Naive thymus-derived CD4-positive, alpha-beta T cell (primary cell): ENCODE measurements around the gene SELENOO. TPM values are rescaled to one million over a fixed set of nuclear protein-coding genes. Genes with fewer than 3 reads are reported as not detected.

ENCODE experiments used
- ATAC-seq: fragments of 150-1000 bp; cut with Tn5 transposase; 2 replicates; pipeline ENCODE4 v1.10.0; 2021; ENCODE audit warnings: mild to moderate bottlenecking, moderate library complexity
- CTCF ChIA-PET: fragments of 350-600 bp; sonication (Branson Sonifier 250); formaldehyde crosslinking; loops from one replicate; lab custom pipeline; 2021; ENCODE audit warnings: antibody characterized with exemption; lab: Charles Lee
- POLR2A ChIA-PET: fragments of 350-600 bp; sonication (Branson Sonifier 250); formaldehyde crosslinking; loops from one replicate; lab custom pipeline; 2021; ENCODE audit warnings: antibody characterized with exemption, inconsistent platforms; lab: Charles Lee
- DNase-seq, 9 donors: peaks; one replicate each; pipeline versions ENCODE4 v3.0.0 to v3.0.0-alpha.2; 2020 to 2022; ENCODE audit warnings: mixed read lengths in 1 of 9
- H3K27ac ChIP-seq: one replicate; pipeline ENCODE4 v1.7.0; 2013; ENCODE audit warnings: mild to moderate bottlenecking, low read depth, low read length, moderate library complexity
- H3K27me3 ChIP-seq, 2 donors: one replicate each; pipeline ENCODE4 v1.7.0; 2013; ENCODE audit warnings: low read length in 2 of 2, mild to moderate bottlenecking in 2 of 2, moderate library complexity in 2 of 2; ENCODE audit not compliant: control insufficient read depth in 2 of 2, insufficient read depth in 2 of 2
- H3K36me3 ChIP-seq, 3 experiments: 1 replicate in 2 of 3; 2 replicates in 1 of 3; pipeline ENCODE4 v1.7.0; 2013; ENCODE audit warnings: low read length in 3 of 3, mild to moderate bottlenecking in 3 of 3, moderate library complexity in 1 of 3; ENCODE audit not compliant: insufficient read depth in 3 of 3, control insufficient read depth in 2 of 3
- H3K4me1 ChIP-seq, 2 donors: one replicate each; pipeline ENCODE4 v1.7.0; 2013; ENCODE audit warnings: low read length in 2 of 2, mild to moderate bottlenecking in 2 of 2, moderate library complexity in 1 of 2; ENCODE audit not compliant: control insufficient read depth in 2 of 2, insufficient read depth in 2 of 2
- H3K4me3 ChIP-seq: 2 replicates; pipeline ENCODE4 v1.7.0; 2013; ENCODE audit warnings: mild to moderate bottlenecking, low read length
- H3K9me3 ChIP-seq, 3 experiments: 1 replicate in 2 of 3; 2 replicates in 1 of 3; pipeline ENCODE4 v1.7.0; 2013; ENCODE audit warnings: low read length in 3 of 3; ENCODE audit not compliant: control insufficient read depth in 2 of 3
- H3K27ac Mint-ChIP-seq, 9 donors: one replicate each; pipeline ENCODE4 v1.8.0; 2020 to 2022; ENCODE audit warnings: mixed read lengths in 9 of 9, mild to moderate bottlenecking in 8 of 9, moderate library complexity in 5 of 9, inconsistent platforms in 2 of 9
- H3K27me3 Mint-ChIP-seq, 5 donors: one replicate each; pipeline ENCODE4 v1.8.0; 2021 to 2022; ENCODE audit warnings: mixed read lengths in 5 of 5, mild to moderate bottlenecking in 1 of 5
- H3K36me3 Mint-ChIP-seq, 5 donors: one replicate each; pipeline ENCODE4 v1.8.0; 2020 to 2022; ENCODE audit warnings: mixed read lengths in 5 of 5, mild to moderate bottlenecking in 3 of 5, inconsistent platforms in 1 of 5
- H3K4me1 Mint-ChIP-seq, 7 donors: one replicate each; pipeline ENCODE4 v1.8.0; 2020 to 2022; ENCODE audit warnings: mixed read lengths in 7 of 7, mild to moderate bottlenecking in 3 of 7, inconsistent platforms in 1 of 7
- H3K4me3 Mint-ChIP-seq, 10 donors: one replicate each; pipeline ENCODE4 v1.8.0; 2020 to 2022; ENCODE audit warnings: mild to moderate bottlenecking in 10 of 10, mixed read lengths in 10 of 10, moderate library complexity in 6 of 10, inconsistent platforms in 2 of 10
- H3K9me3 Mint-ChIP-seq, 11 donors: one replicate each; pipeline ENCODE4 v1.8.0; 2020 to 2022; ENCODE audit warnings: mixed read lengths in 11 of 11, mild to moderate bottlenecking in 4 of 11, inconsistent platforms in 1 of 11, moderate library complexity in 1 of 11
- intact Hi-C, 2 donors: fragments of 100-400 bp; cut with micrococcal nuclease; formaldehyde crosslinking; loops; one replicate each; pipeline ENCODE4 v1.15.1; 2023
- polyA plus RNA-seq, 2 donors: library from polyadenylated mRNA; unstranded; fragments of 300-500 nt; fragmentation: Illumina TruSeq; gene quantifications; one replicate each; pipeline ENCODE4 v1.2.3, GENCODE V29; 2021
- total RNA-seq, 6 experiments: library from RNA in 5 of 6; stranded (reverse) in 5 of 6; gene quantifications; 1 replicate in 5 of 6; 2 replicates in 1 of 6; pipeline ENCODE4 v1.2.3 and lab custom pipeline; 2021 to 2026

The SELENOO gene
- total and polyA plus RNA-seq, 7 experiments from 2014 or later, result 3.4 to 36.6 (median 30.6) TPM

- Mint-ChIP-seq H3K27ac (no peak overlapping the region), H3K9me3 (no peaks in the 10 kb centered on the region), H3K27me3 (peaks cover 0 to 6% (median 0%) of the 10 kb centered on the region in 5 donors), H3K36me3 (peaks cover 0 to 2% (median 0%) of the 10 kb centered on the region in 5 donors), H3K4me3 (peak overlapping the region in 7 of 10 donors; percentile 54 to 96 (median 87)), H3K4me1 (peaks cover 8 to 35% (median 23%) of the 10 kb centered on the region in 7 donors)
- Histone ChIP-seq H3K36me3 (no peaks in the 10 kb centered on the region), H3K27ac (peak overlapping the region; percentile 57), H3K4me3 (peak overlapping the region; percentile 83), H3K9me3 (no peaks in the 10 kb centered on the region), H3K4me1 (peaks cover 27 to 28% of the 10 kb centered on the region in 2 donors), H3K27me3 (no peaks in the 10 kb centered on the region)
- no peak for DNase-seq
- CTCF ChIA-PET, result interaction anchor here (0.5 kb wide), 1 partner anchor 148 kb away, joined by 3 read pairs; no protein-coding TSS in a partner anchor
- no peak for ATAC-seq
- POLR2A ChIA-PET, result interaction anchor here (0.9 kb wide), 2 partner anchors 54 to 59 kb away, joined by 3 read pairs; no protein-coding TSS in a partner anchor
- intact Hi-C loops, result loop anchor here in 1 of 2 donors (1.0 kb wide), 2 partner anchors 15 to 36 kb away; no protein-coding TSS in a partner anchor
Measured at GRCh38 chr22:50184902-50185374, 15.9 kb upstream of the SELENOO start.

- peaks cover 10 to 37% (median 23%) of the 10 kb centered on the region in 7 donors for H3K4me1 Mint-ChIP-seq
- H3K4me3 Mint-ChIP-seq, result peak within 1 kb of the TSS; percentile 88 to 98 (median 94)
- intact Hi-C loops, result loop anchor here in 1 of 2 donors (1.0 kb wide), 2 partner anchors 15 to 36 kb away; no protein-coding TSS in a partner anchor
- peaks cover 0 to 6% (median 0%) of the 10 kb centered on the region in 5 donors for H3K27me3 Mint-ChIP-seq
- ATAC-seq (peak; percentile 87), DNase-seq (peak; percentile 76 to 89 (median 86))
- ChIA-PET CTCF (interaction anchor here (0.5 kb wide), 1 partner anchor 147 kb away, joined by 3 read pairs; no protein-coding TSS in a partner anchor), POLR2A (interaction anchor here (0.9 kb wide), 1 partner anchor 53 kb away, joined by 3 read pairs; no protein-coding TSS in a partner anchor)
- Histone ChIP-seq H3K9me3 (no peaks in the 10 kb centered on the region), H3K4me3 (peak within 1 kb of the TSS; percentile 83), H3K36me3 (no peaks in the 10 kb centered on the region), H3K4me1 (peaks cover 28 to 32% of the 10 kb centered on the region in 2 donors), H3K27ac (peak within 1 kb of the TSS; percentile 78), H3K27me3 (no peaks in the 10 kb centered on the region)
- peak within 1 kb of the TSS; percentile 82 to 98 (median 96) for H3K27ac Mint-ChIP-seq
- peaks cover 0 to 2% (median 0%) of the 10 kb centered on the region in 5 donors for H3K36me3 Mint-ChIP-seq
- no peaks in the 10 kb centered on the region for H3K9me3 Mint-ChIP-seq
Measured at GRCh38 chr22:50185375-50186087, 15.3 kb upstream of the SELENOO start, which contains the start of gene TRABD. TSS of gene TRABD (plus strand) at chr22:50185913. CDS start at chr22:50193061, 7,148 bp downstream.

GRCh38 chr22:50186181-50186714 is 14.6 kb upstream of the SELENOO start:
- intact Hi-C loops, result no loop called here
- no peaks in the 10 kb centered on the region for H3K36me3 ChIP-seq
- Mint-ChIP-seq H3K27ac (peak overlapping the region; percentile 82 to 98 (median 96)), H3K4me3 (peak overlapping the region; percentile 88 to 98 (median 94)), H3K36me3 (peaks cover 0 to 4% (median 0%) of the 10 kb centered on the region in 5 donors), H3K9me3 (no peaks in the 10 kb centered on the region), H3K4me1 (peaks cover 12 to 38% (median 25%) of the 10 kb centered on the region in 7 donors), H3K27me3 (peaks cover 0 to 6% (median 0%) of the 10 kb centered on the region in 5 donors)
- H3K4me3 ChIP-seq, result peak overlapping the region; percentile 68
- H3K4me1 ChIP-seq, result peaks cover 28 to 32% of the 10 kb centered on the region in 2 donors
- CTCF ChIA-PET, result no interaction called here
- no peaks in the 10 kb centered on the region for H3K27me3 ChIP-seq
- DNase-seq, result no peak
- peak overlapping the region; percentile 78 for H3K27ac ChIP-seq
- POLR2A ChIA-PET, result interaction anchor here (0.6 to 1.6 kb wide), 3 partner anchors 10 to 435 kb away, joined by 3 to 5 read pairs (median 3); partner anchors contain the start of gene PANX2
- no peaks in the 10 kb centered on the region for H3K9me3 ChIP-seq
- no peak for ATAC-seq

- DNase-seq (no peak), ATAC-seq (no peak)
- Histone ChIP-seq H3K9me3 (no peaks in the 10 kb centered on the region), H3K27ac (peak overlapping the region; percentile 78), H3K4me1 (peaks cover 32 to 36% of the 10 kb centered on the region in 2 donors), H3K27me3 (no peaks in the 10 kb centered on the region), H3K36me3 (no peaks in the 10 kb centered on the region), H3K4me3 (peak overlapping the region; percentile 68)
- Mint-ChIP-seq H3K9me3 (no peaks in the 10 kb centered on the region), H3K36me3 (peaks cover 0 to 10% (median 0%) of the 10 kb centered on the region in 5 donors), H3K27me3 (peaks cover 0 to 6% (median 0%) of the 10 kb centered on the region in 5 donors), H3K4me1 (peaks cover 15 to 45% (median 32%) of the 10 kb centered on the region in 7 donors), H3K27ac (peak overlapping the region; percentile 82 to 98 (median 96)), H3K4me3 (peak overlapping the region; percentile 88 to 98 (median 94))
- ChIA-PET POLR2A (interaction anchor here (0.6 to 1.6 kb wide), 4 partner anchors 11 to 434 kb away, joined by 3 to 5 read pairs (median 3); partner anchors contain the start of gene PANX2), CTCF (no interaction called here)
- intact Hi-C loops, result no loop called here
Measured at GRCh38 chr22:50186761-50187523, 13.9 kb upstream of the SELENOO start.

GRCh38 chr22:50188356-50188755 is 12.5 kb upstream of the SELENOO start:
- DNase-seq, result no peak
- POLR2A ChIA-PET, result interaction anchor here (0.6 to 0.7 kb wide), 2 partner anchors 13 to 60 kb away, joined by 3 read pairs; no protein-coding TSS in a partner anchor
- peaks cover 25 to 58% (median 39%) of the 10 kb centered on the region in 7 donors for H3K4me1 Mint-ChIP-seq

More at GRCh38 chr22:50188356-50188755, 12.5 kb upstream of the SELENOO start:
- Histone ChIP-seq H3K4me1 (peaks cover 46% of the 10 kb centered on the region in 2 donors), H3K4me3 (no peak overlapping the region), H3K36me3 (peaks cover 0 to under 1% (median 0%) of the 10 kb centered on the region in 3 experiments), H3K27me3 (no peaks in the 10 kb centered on the region), H3K9me3 (no peaks in the 10 kb centered on the region), H3K27ac (peak overlapping the region; percentile 98)
- ATAC-seq, result no peak
- no peaks in the 10 kb centered on the region for H3K9me3 Mint-ChIP-seq
- peak overlapping the region in 8 of 9 donors; percentile 26 to 100 (median 79) for H3K27ac Mint-ChIP-seq
- intact Hi-C loops, result no loop called here
- peaks cover 0 to 6% (median 0%) of the 10 kb centered on the region in 5 donors for H3K27me3 Mint-ChIP-seq
- H3K4me3 Mint-ChIP-seq, result peak overlapping the region in 6 of 10 donors; percentile 6 to 96 (median 36)
- CTCF ChIA-PET, result interaction anchor here (0.7 kb wide), 1 partner anchor 180 kb away, joined by 3 read pairs; no protein-coding TSS in a partner anchor
- H3K36me3 Mint-ChIP-seq, result peaks cover 0 to 12% (median 0%) of the 10 kb centered on the region in 5 donors
